Fibroblast of villous mesenchyme (primary cell): ENCODE data around the gene TMEM271. TPM values are rescaled to one million over a fixed set of nuclear protein-coding genes. Genes with fewer than 3 reads are reported as not detected.

Experiments used
- DNase-seq: peaks from one replicate; pipeline ENCODE4 v3.0.0-alpha.2; 2010; ENCODE audit warnings: low read depth
- H3K4me3 ChIP-seq: 2 replicates; pipeline ENCODE4 v1.5.1; 2011; ENCODE audit warnings: low read depth, mild to moderate bottlenecking, low read length
- total RNA-seq: library from RNA; depleted of rRNA; stranded (reverse); fragments of >200 nt; gene quantifications from 2 replicates; pipeline ENCODE4 v1.2.3, GENCODE V29; 2012
- TF ChIP-seq, protein P1 (sequence below): IDR thresholded peaks from 2 replicates; pipeline ENCODE4 v1.5.1; 2012; ENCODE audit warnings: low read depth, mild to moderate bottlenecking, low read length; ENCODE audit not compliant: insufficient read depth

Gene TMEM271
- total RNA-seq, 1 donor: not detected

DNA sequence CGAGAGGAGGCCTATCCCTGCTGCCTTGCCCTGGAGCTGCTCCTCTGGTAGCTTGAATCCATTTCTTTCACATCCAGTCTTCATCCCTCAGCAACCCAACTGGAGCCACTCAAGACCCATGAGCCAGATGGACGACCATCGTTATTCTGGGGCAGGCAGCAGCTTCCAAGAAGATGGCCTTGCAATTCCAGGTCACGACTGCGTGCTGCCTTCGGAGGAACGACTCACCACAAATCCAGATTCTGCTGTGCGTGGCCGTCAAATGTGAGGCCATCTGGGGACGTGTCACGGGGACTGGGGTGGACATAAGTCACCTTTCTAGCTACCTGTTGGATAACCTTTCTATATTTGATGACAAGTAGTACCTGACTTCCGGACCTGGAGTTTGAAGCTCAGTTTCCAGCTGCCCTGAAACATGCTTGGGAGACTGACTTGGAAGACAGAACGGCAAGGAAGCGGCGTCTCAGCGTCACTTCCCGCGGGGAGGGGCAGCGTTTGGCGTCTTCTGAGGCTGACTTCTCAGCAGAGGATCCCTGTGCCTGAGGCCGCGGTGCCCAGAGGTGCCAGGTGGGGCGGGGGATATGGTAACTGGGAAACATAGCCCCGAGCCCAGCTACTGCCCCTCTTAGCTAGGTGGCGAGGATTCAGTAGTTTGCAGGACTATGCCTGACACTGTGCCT lies 11.7 kb upstream of the TMEM271 start:
- no peak overlapping the region for H3K4me3 ChIP-seq
- TF ChIP-seq, protein P1, sequence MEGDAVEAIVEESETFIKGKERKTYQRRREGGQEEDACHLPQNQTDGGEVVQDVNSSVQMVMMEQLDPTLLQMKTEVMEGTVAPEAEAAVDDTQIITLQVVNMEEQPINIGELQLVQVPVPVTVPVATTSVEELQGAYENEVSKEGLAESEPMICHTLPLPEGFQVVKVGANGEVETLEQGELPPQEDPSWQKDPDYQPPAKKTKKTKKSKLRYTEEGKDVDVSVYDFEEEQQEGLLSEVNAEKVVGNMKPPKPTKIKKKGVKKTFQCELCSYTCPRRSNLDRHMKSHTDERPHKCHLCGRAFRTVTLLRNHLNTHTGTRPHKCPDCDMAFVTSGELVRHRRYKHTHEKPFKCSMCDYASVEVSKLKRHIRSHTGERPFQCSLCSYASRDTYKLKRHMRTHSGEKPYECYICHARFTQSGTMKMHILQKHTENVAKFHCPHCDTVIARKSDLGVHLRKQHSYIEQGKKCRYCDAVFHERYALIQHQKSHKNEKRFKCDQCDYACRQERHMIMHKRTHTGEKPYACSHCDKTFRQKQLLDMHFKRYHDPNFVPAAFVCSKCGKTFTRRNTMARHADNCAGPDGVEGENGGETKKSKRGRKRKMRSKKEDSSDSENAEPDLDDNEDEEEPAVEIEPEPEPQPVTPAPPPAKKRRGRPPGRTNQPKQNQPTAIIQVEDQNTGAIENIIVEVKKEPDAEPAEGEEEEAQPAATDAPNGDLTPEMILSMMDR: no peak
- DNase-seq: no peak

DNA sequence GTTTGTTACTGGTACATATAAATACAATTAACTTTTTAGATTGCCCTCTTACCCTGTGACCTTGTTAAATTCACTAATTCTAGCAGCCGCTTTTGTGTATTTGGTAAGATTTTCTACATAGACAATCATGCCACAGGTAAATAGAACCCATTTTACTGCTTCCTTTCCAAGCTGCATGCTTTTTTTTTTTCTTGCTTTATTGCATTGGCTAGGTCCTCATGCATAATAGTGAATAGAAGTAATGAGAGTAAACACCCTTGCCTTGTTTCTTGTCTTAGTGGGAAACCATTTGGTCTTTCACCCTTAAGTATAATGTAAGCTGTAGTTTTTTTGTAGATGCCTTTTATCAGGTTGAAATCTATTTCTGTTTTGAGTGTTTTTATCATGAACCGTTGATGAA lies 7.7 kb upstream of the TMEM271 start:
- TF ChIP-seq, protein P1: no peak
- no peak overlapping the region for H3K4me3 ChIP-seq
- no peak for DNase-seq

DNA sequence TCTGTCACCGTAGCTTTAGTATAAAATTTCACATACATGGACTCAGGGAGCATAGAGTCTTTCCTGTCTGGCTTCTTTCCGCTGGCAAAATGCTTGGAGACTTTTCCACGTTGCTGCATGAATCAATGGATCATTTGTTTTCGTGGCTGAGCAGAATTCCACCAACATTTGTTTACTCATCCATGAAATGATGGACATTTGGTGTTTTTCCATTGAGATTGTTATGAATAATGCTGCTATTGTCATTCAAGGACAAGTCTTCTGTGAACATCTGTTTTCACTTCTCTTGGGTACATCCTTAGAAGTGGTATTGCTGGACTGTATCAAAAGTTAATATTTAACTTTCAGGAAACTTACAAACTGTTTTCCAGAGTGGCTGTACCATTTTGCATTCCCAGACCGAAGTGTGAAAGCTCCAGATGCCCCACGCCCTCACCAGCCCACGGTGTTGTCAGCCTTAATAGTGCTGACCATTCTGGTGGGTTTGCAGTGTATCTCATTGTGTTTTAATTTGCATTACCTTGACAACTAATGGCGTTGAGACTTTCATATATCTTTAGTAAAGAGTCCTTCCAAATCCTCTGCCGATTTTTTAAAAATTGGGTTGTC lies 5.8 kb upstream of the TMEM271 start:
- DNase-seq: no peak
- TF ChIP-seq, protein P1: no peak
- H3K4me3 ChIP-seq: no peak overlapping the region

DNA sequence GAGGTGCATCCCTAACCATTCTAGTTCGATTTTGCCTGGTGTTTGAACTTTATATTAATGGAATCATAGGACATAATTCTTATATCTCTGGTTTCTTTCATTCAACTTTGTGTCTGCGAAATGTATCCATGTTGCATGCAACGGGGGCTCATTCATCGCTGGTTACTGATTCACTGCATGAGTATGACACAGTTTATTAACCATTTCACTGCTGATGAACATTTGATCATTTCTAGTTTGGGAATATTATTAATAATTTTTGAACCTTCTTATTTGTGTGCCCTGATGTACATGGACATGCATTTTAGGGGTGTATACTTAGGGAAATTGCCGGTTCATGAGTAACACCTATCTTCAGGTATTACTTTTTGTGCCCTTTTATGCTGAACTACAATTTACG lies 5.1 kb upstream of the TMEM271 start:
- DNase-seq: no peak
- no peak overlapping the region for H3K4me3 ChIP-seq
- TF ChIP-seq, protein P1: no peak

DNA sequence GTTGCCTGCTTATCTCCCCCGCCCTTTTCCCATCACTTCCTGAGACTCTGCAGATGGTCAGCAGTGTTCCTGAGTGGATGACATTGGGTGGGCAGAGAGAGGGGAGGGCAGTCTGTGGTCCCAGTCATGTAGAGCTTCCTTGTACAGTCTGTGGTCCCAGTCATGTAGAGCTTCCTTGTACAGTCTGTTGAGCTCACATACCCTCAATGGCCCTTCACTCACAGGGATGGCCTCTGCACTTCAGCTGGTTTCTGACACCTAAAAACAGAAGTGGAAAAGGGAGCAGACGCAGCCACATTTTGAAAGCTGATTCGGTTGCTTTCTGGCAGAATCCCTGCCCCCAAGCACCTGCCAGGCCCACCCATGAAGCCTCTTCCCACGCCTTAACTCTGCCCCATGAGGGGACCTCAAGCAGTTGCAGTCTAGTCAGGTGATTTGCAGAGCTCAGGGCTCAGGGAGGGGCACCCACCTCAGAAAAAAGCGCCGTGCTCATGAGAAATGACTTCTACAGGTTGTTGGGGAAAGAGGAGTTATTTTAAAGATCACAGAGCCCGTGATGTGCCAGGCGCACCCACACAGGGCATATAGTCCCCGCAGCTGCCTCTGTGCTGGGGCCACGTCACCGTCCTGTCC lies 3.6 kb upstream of the TMEM271 start:
- TF ChIP-seq, protein P1: no peak
- H3K4me3 ChIP-seq: no peak overlapping the region
- no peak for DNase-seq

DNA sequence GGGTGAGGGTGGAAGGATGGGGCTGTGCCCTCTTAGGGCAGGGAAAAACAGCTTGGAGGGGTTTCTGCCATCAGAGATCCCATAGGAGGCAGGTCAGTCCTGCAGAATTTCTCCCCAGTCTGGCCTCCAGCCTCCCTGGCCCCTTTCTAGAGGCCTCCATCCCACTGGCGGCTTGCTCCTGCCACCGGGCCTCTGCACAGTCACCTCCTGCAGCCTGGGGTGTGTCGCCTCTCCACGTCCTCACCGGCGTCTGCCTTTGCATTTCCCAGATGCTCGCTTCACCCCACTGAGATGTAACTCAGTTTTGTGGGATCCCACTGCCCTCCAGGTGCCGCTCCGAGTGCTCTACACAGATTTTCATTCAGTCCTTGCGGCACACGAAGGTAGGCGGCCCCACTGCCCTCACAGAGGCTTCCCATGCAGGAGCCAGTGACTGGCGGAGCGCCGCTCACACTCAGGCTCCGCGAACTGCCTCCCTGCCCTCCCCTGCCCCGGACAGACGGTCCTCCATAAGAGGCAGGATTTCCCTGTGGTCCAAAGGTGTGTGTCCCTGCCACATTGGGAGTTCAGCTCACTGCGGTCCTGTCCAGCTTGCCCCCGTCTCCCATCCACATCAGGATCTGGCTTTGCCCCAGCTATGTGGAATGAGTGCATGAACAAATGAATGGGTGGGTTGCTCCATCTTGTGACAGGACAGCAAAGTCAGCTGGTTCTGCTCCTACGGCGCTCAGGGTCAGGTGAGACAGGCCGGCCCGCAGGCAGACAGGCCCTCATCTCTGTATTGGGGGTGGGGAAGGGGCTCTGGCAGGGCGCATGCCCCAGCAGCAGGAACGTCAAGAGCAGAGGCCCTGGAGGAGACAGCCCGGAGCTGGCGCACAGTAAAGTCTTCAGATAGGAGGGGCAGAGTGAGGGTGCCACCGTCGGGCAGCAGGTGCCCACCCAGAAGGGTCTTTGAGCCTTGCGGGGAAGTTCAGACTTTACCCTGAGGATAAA lies 2.7 kb upstream of the TMEM271 start:
- no peak for DNase-seq
- no peak overlapping the region for H3K4me3 ChIP-seq
- TF ChIP-seq, protein P1: no peak
